ENCODE results near the gene XPO6.

GRCh38 chr16:28089992-28090365 is 121.8 kb downstream of the XPO6 start:
- no peak for TF ChIP-seq CTCF (IDR thresholded peaks at IDR 0.05)
- no peak for TF ChIP-seq POLR2A (IDR thresholded peaks at IDR 0.05)
